ENCODE measurements around the gene MEX3D.

Gene MEX3D

GRCh38 chr19:1611353-1611752 lies 43.2 kb upstream of the MEX3D start:
- POLR2A ChIA-PET: no interaction called here
- Histone ChIP-seq H3K36me3 (ENCODE audit: control insufficient read depth in 2 of 2, insufficient read depth in 1 of 2, low read length in 2 of 2) (peaks cover 11 to 62% of the 10 kb centered on the region in 2 experiments; a peak in 2 of 3 replicates), H3K9me3 (ENCODE audit: control insufficient read depth, insufficient read depth, low read depth, low read length) (no peaks in the 10 kb centered on the region), H3K27ac (ENCODE audit: extremely low read depth, low read depth, low read length) (no peak overlapping the region), H3K4me1 (ENCODE audit: control insufficient read depth, insufficient read depth, low read length) (no peaks in the 10 kb centered on the region), H3K4me3 (ENCODE audit: low read depth, low read length) (no peak overlapping the region)
- CTCF ChIA-PET: no interaction called here
- TF ChIP-seq BCL11B (tag by site-specific recombination; IDR thresholded peaks at IDR 0.05; ENCODE audit: low read depth) (no peak), ZNF76 (tag by site-specific recombination; IDR thresholded peaks at IDR 0.05; ENCODE audit: borderline replicate concordance, low read depth) (no peak), ZNF157 (tag by site-specific recombination; IDR thresholded peaks at IDR 0.05) (peak; percentile 30; the same call in 1 of the 2 replicates), ZNF146 (tag by site-specific recombination; IDR thresholded peaks at IDR 0.05) (no peak), ZBTB7A (tag by site-specific recombination; IDR thresholded peaks at IDR 0.05; ENCODE audit: low read depth) (no peak), SCRT2 (tag by site-specific recombination; IDR thresholded peaks at IDR 0.05) (peak; percentile 57; the same call in 1 of the 2 replicates)

- H3K9me3 ChIP-seq (ENCODE audit: control insufficient read depth, insufficient read depth, low read depth, low read length): no peaks in the 10 kb centered on the region
- no peaks in the 10 kb centered on the region for H3K4me1 ChIP-seq (ENCODE audit: control insufficient read depth, insufficient read depth, low read length)
- CTCF ChIA-PET: no interaction called here
- H3K27ac ChIP-seq (ENCODE audit: extremely low read depth, low read depth, low read length): no peak overlapping the region
- POLR2A ChIA-PET: no interaction called here
- no peak for TF ChIP-seq ZNF341 (tag by site-specific recombination; IDR thresholded peaks at IDR 0.05; ENCODE audit: low read depth)
- TF ChIP-seq ZNF510 (tag by site-specific recombination; IDR thresholded peaks at IDR 0.05; ENCODE audit: insufficient replicate concordance): no peak
- no peak for TF ChIP-seq ZNF423 (tag by site-specific recombination; IDR thresholded peaks at IDR 0.05)
- no peak for TF ChIP-seq KLF9 (tag by site-specific recombination; IDR thresholded peaks at IDR 0.05; ENCODE audit: low read depth)
- H3K4me3 ChIP-seq (ENCODE audit: low read depth, low read length): no peak overlapping the region
- H3K36me3 ChIP-seq (ENCODE audit: control insufficient read depth in 2 of 2, insufficient read depth in 1 of 2, low read length in 2 of 2): peaks cover 9 to 56% of the 10 kb centered on the region in 2 experiments; a peak in 2 of 3 replicates
Measured at GRCh38 chr19:1610579-1610978, 42.5 kb upstream of the MEX3D start.

GRCh38 chr19:1609680-1610474 lies 41.8 kb upstream of the MEX3D start:
- Histone ChIP-seq H3K27ac (ENCODE audit: extremely low read depth, low read depth, low read length) (no peak overlapping the region), H3K9me3 (ENCODE audit: control insufficient read depth, insufficient read depth, low read depth, low read length) (no peaks in the 10 kb centered on the region), H3K36me3 (ENCODE audit: control insufficient read depth in 2 of 2, insufficient read depth in 1 of 2, low read length in 2 of 2) (peaks cover 5 to 49% of the 10 kb centered on the region in 2 experiments; a peak in 2 of 3 replicates), H3K4me1 (ENCODE audit: control insufficient read depth, insufficient read depth, low read length) (no peaks in the 10 kb centered on the region), H3K4me3 (ENCODE audit: low read depth, low read length) (no peak overlapping the region)
- CTCF ChIA-PET: no interaction called here
- POLR2A ChIA-PET: no interaction called here
- no peak for TF ChIP-seq PRDM4 (tag by site-specific recombination; IDR thresholded peaks at IDR 0.05)
- no peak for TF ChIP-seq GLI4 (tag by site-specific recombination; IDR thresholded peaks at IDR 0.05)
- TF ChIP-seq ZNF530 (tag by site-specific recombination; IDR thresholded peaks at IDR 0.05; ENCODE audit: low read depth): no peak
- TF ChIP-seq ZNF175 (tag by site-specific recombination; IDR thresholded peaks at IDR 0.05): no peak
- no peak for TF ChIP-seq ZNF155 (tag by site-specific recombination; IDR thresholded peaks at IDR 0.05)
- TF ChIP-seq OSR2 (tag by site-specific recombination; IDR thresholded peaks at IDR 0.05): no peak
- no peak for TF ChIP-seq PATZ1 (tag by site-specific recombination; IDR thresholded peaks at IDR 0.05)
- peak; percentile 23; the same call in 1 of the 2 replicates for TF ChIP-seq GLIS2 (tag by site-specific recombination; IDR thresholded peaks at IDR 0.05)
- TF ChIP-seq ZNF114 (tag by site-specific recombination; IDR thresholded peaks at IDR 0.05): no peak
- TF ChIP-seq ZNF416 (tag by site-specific recombination; IDR thresholded peaks at IDR 0.05): no peak
- TF ChIP-seq BCL11B (tag by site-specific recombination; IDR thresholded peaks at IDR 0.05; ENCODE audit: low read depth): no peak
- no peak for TF ChIP-seq ZNF274 (IDR thresholded peaks at IDR 0.05; ENCODE audit: low read length)
- TF ChIP-seq ZNF274 (tag by site-specific recombination; IDR thresholded peaks at IDR 0.05; ENCODE audit: borderline replicate concordance): no peak
- TF ChIP-seq ZBTB10 (tag by site-specific recombination; IDR thresholded peaks at IDR 0.05): no peak
- TF ChIP-seq ZNF658 (tag by site-specific recombination; IDR thresholded peaks at IDR 0.05): no peak
- TF ChIP-seq ZNF19 (tag by site-specific recombination; IDR thresholded peaks at IDR 0.05; ENCODE audit: low read depth): no peak
